ENCODE results near the gene DYNLT1. TPM values are rescaled to one million over a fixed set of nuclear protein-coding genes. Genes with fewer than 3 reads are reported as not detected.
"Not testable (repeated sequence)": the region's sequence is repeated elsewhere in the genome, so short reads cannot be mapped to it uniquely, and the experiment has no call there.

Gene DYNLT1
- total RNA-seq, 1 donor from 2014 or later = 108 TPM

GRCh38 chr6:158656986-158657385, 12.4 kb upstream of the DYNLT1 start:
- Mint-ChIP-seq H3K4me3 (ENCODE audit: low read depth) (peak overlapping the region; percentile 49), H3K27ac (peak overlapping the region; percentile 96), H3K36me3 (ENCODE audit: low read depth) (peaks cover 88% of the 10 kb centered on the region), H3K4me1 (ENCODE audit: low read depth) (peaks cover 69% of the 10 kb centered on the region)
- H3K9me3 Mint-ChIP-seq; DNase-seq (ENCODE audit: low spot score); H3K27me3 Mint-ChIP-seq (ENCODE audit: low read depth); intact Hi-C loops (cut with micrococcal nuclease): not testable (repeated sequence)

- Mint-ChIP-seq H3K27me3 (ENCODE audit: low read depth) (no peaks in the 10 kb centered on the region), H3K36me3 (ENCODE audit: low read depth) (peaks cover 91% of the 10 kb centered on the region), H3K4me1 (ENCODE audit: low read depth) (peaks cover 66% of the 10 kb centered on the region), H3K4me3 (ENCODE audit: low read depth) (peak overlapping the region; percentile 90), H3K9me3 (no peaks in the 10 kb centered on the region), H3K27ac (peak overlapping the region; percentile 96)
- no peak for DNase-seq (ENCODE audit: low spot score)
- intact Hi-C loops (cut with micrococcal nuclease) = no loop called here
Observed at GRCh38 chr6:158655569-158656450, 11.3 kb upstream of the DYNLT1 start.

- Mint-ChIP-seq H3K9me3 (no peaks in the 10 kb centered on the region), H3K27me3 (ENCODE audit: low read depth) (no peaks in the 10 kb centered on the region)
- DNase-seq (ENCODE audit: low spot score) = no peak
Observed at GRCh38 chr6:158654960-158655489, 10.5 kb upstream of the DYNLT1 start.

GRCh38 chr6:158654498-158654897, 10.0 kb upstream of the DYNLT1 start:
- Mint-ChIP-seq H3K27me3 (ENCODE audit: low read depth) (no peaks in the 10 kb centered on the region), H3K4me1 (ENCODE audit: low read depth) (peaks cover 60% of the 10 kb centered on the region), H3K27ac (peak overlapping the region; percentile 96), H3K36me3 (ENCODE audit: low read depth) (peaks cover 87% of the 10 kb centered on the region), H3K4me3 (ENCODE audit: low read depth) (peak overlapping the region; percentile 90), H3K9me3 (no peaks in the 10 kb centered on the region)
- no peak for DNase-seq (ENCODE audit: low spot score)
- intact Hi-C loops (cut with micrococcal nuclease) = no loop called here

More at GRCh38 chr6:158654960-158655489, 10.5 kb upstream of the DYNLT1 start:
- intact Hi-C loops (cut with micrococcal nuclease) = no loop called here
- peaks cover 89% of the 10 kb centered on the region for H3K36me3 Mint-ChIP-seq (ENCODE audit: low read depth)
- peak overlapping the region; percentile 96 for H3K27ac Mint-ChIP-seq
- H3K4me1 Mint-ChIP-seq (ENCODE audit: low read depth) = peaks cover 61% of the 10 kb centered on the region
- peak overlapping the region; percentile 90 for H3K4me3 Mint-ChIP-seq (ENCODE audit: low read depth)

- H3K27me3 Mint-ChIP-seq (ENCODE audit: low read depth) = no peaks in the 10 kb centered on the region
- H3K27ac Mint-ChIP-seq = peak overlapping the region; percentile 96
- H3K9me3 Mint-ChIP-seq = no peaks in the 10 kb centered on the region
- DNase-seq (ENCODE audit: low spot score) = peak; percentile 92
- peaks cover 60% of the 10 kb centered on the region for H3K4me1 Mint-ChIP-seq (ENCODE audit: low read depth)
- H3K36me3 Mint-ChIP-seq (ENCODE audit: low read depth) = peaks cover 80% of the 10 kb centered on the region
- intact Hi-C loops (cut with micrococcal nuclease) = loop anchor here (1.0 to 2.0 kb wide), 4 partner anchors 8 to 200 kb away; no protein-coding TSS in a partner anchor
- H3K4me3 Mint-ChIP-seq (ENCODE audit: low read depth) = peak overlapping the region; percentile 90
Observed at GRCh38 chr6:158653577-158654354, 9.2 kb upstream of the DYNLT1 start.

- Mint-ChIP-seq H3K4me1 (ENCODE audit: low read depth) (peaks cover 66% of the 10 kb centered on the region), H3K4me3 (ENCODE audit: low read depth) (peak overlapping the region; percentile 90), H3K27ac (peak overlapping the region; percentile 96), H3K36me3 (ENCODE audit: low read depth) (peaks cover 70% of the 10 kb centered on the region)
- not testable (repeated sequence) for H3K27me3 Mint-ChIP-seq (ENCODE audit: low read depth); DNase-seq (ENCODE audit: low spot score); H3K9me3 Mint-ChIP-seq
- intact Hi-C loops (cut with micrococcal nuclease) = loop anchor here (2.0 kb wide), 2 partner anchors 35 to 69 kb away; no protein-coding TSS in a partner anchor
Observed at GRCh38 chr6:158651981-158652737, 7.6 kb upstream of the DYNLT1 start.

GRCh38 chr6:158649289-158650143, 5.0 kb upstream of the DYNLT1 start, which contains the start of gene SYTL3:
SYTL3 (plus strand) TSS chr6:158650054; CDS start chr6:158663269, 13,215 bp downstream.
- peak within 1 kb of the TSS; percentile 92 for H3K27ac Mint-ChIP-seq
- H3K36me3 Mint-ChIP-seq (ENCODE audit: low read depth) = peaks cover 44% of the 10 kb centered on the region
- peak within 1 kb of the TSS; percentile 90 for H3K4me3 Mint-ChIP-seq (ENCODE audit: low read depth)

GRCh38 chr6:158648682-158649131, 4.2 kb upstream of the DYNLT1 start:
- H3K36me3 Mint-ChIP-seq (ENCODE audit: low read depth) = peaks cover 38% of the 10 kb centered on the region
- H3K27me3 Mint-ChIP-seq (ENCODE audit: low read depth) = no peaks in the 10 kb centered on the region
- intact Hi-C loops (cut with micrococcal nuclease) = loop anchor here (1.0 to 10.0 kb wide), 11 partner anchors 71 to 1186 kb away; partner anchors contain the start of genes EZR, SYNJ2, TAGAP and TMEM181
- no peaks in the 10 kb centered on the region for H3K9me3 Mint-ChIP-seq
- H3K27ac Mint-ChIP-seq = peak overlapping the region; percentile 92
- H3K4me3 Mint-ChIP-seq (ENCODE audit: low read depth) = peak overlapping the region; percentile 90
- H3K4me1 Mint-ChIP-seq (ENCODE audit: low read depth) = peaks cover 57% of the 10 kb centered on the region
- no peak for DNase-seq (ENCODE audit: low spot score)

More at GRCh38 chr6:158649289-158650143, 5.0 kb upstream of the DYNLT1 start, which contains the start of gene SYTL3:
- Mint-ChIP-seq H3K4me1 (ENCODE audit: low read depth) (peaks cover 65% of the 10 kb centered on the region), H3K9me3 (no peaks in the 10 kb centered on the region), H3K27me3 (ENCODE audit: low read depth) (no peaks in the 10 kb centered on the region)
- DNase-seq (ENCODE audit: low spot score) = peak; percentile 80
- intact Hi-C loops (cut with micrococcal nuclease) = loop anchor here (1.0 to 10.0 kb wide), 10 partner anchors 72 to 1187 kb away; partner anchors contain the start of genes EZR, SYNJ2, TAGAP and TMEM181

GRCh38 chr6:158647501-158647900, 3.0 kb upstream of the DYNLT1 start:
- Mint-ChIP-seq H3K4me1 (ENCODE audit: low read depth) (peaks cover 54% of the 10 kb centered on the region), H3K27ac (no peak overlapping the region), H3K36me3 (ENCODE audit: low read depth) (peaks cover 37% of the 10 kb centered on the region), H3K27me3 (ENCODE audit: low read depth) (no peaks in the 10 kb centered on the region), H3K9me3 (no peaks in the 10 kb centered on the region), H3K4me3 (ENCODE audit: low read depth) (peak overlapping the region; percentile 13)
- intact Hi-C loops (cut with micrococcal nuclease) = loop anchor here (5.0 to 10.0 kb wide), 7 partner anchors 85 to 1185 kb away; partner anchors contain the start of genes EZR, SYNJ2, TAGAP and TMEM181
- no peak for DNase-seq (ENCODE audit: low spot score)

- Mint-ChIP-seq H3K9me3 (no peaks in the 10 kb centered on the region), H3K27ac (peak overlapping the region; percentile 97), H3K27me3 (ENCODE audit: low read depth) (no peaks in the 10 kb centered on the region), H3K4me1 (ENCODE audit: low read depth) (peaks cover 63% of the 10 kb centered on the region), H3K36me3 (ENCODE audit: low read depth) (peaks cover 36% of the 10 kb centered on the region), H3K4me3 (ENCODE audit: low read depth) (peak overlapping the region; percentile 88)
- DNase-seq (ENCODE audit: low spot score) = no peak
- intact Hi-C loops (cut with micrococcal nuclease) = loop anchor here (5.0 to 10.0 kb wide), 7 partner anchors 84 to 1184 kb away; partner anchors contain the start of genes EZR, SYNJ2, TAGAP and TMEM181
Observed at GRCh38 chr6:158646023-158646910, 1.7 kb upstream of the DYNLT1 start.
